H9 (cell line): ENCODE data around the gene TAOK2. TPM values are rescaled to one million over a fixed set of nuclear protein-coding genes. Genes with fewer than 3 reads are reported as not detected.
A peak's percentile ranks its signal among the peaks of the same experiment; 100 is the strongest.

Experiments used
- DNase-seq: peaks from one replicate; pipeline ENCODE4 v3.0.0-alpha.2; 2017
- H2AFZ ChIP-seq: one replicate; pipeline ENCODE4 v1.6.1; 2013; ENCODE audit warnings: mild to moderate bottlenecking, low read length, control low read depth, moderate library complexity
- H2AK5ac ChIP-seq: 2 replicates; pipeline ENCODE4 v1.6.1; 2013; ENCODE audit warnings: low read length, control low read depth, mixed read lengths; ENCODE audit not compliant: insufficient read length
- H2BK120ac ChIP-seq: one replicate; pipeline ENCODE4 v1.6.1; 2013; ENCODE audit warnings: low read depth, mild to moderate bottlenecking, low read length, control low read depth, inconsistent platforms; ENCODE audit not compliant: poor library complexity, severe bottlenecking
- H2BK12ac ChIP-seq: 2 replicates; pipeline ENCODE4 v1.6.1; 2013; ENCODE audit warnings: low read length, control low read depth, mixed read lengths, low read depth; ENCODE audit not compliant: insufficient read length
- H2BK15ac ChIP-seq: 2 replicates; pipeline ENCODE4 v1.6.1; 2013; ENCODE audit warnings: low read depth, low read length, control low read depth
- H2BK20ac ChIP-seq: one replicate; pipeline ENCODE4 v1.6.1; 2013; ENCODE audit warnings: low read depth, mild to moderate bottlenecking, low read length, control low read depth, inconsistent platforms; ENCODE audit not compliant: poor library complexity, severe bottlenecking
- H2BK5ac ChIP-seq: 2 replicates; pipeline ENCODE4 v1.6.1; 2013; ENCODE audit warnings: low read length, control low read depth, mixed read lengths; ENCODE audit not compliant: insufficient read length
- H3K14ac ChIP-seq: 2 replicates; pipeline ENCODE4 v1.6.1; 2013; ENCODE audit warnings: low read length, control low read depth; ENCODE audit not compliant: insufficient read depth
- H3K18ac ChIP-seq: 2 replicates; pipeline ENCODE4 v1.6.1; 2013; ENCODE audit warnings: low read depth, mild to moderate bottlenecking, mixed read lengths, low read length, control low read depth; ENCODE audit not compliant: insufficient read length
- H3K23ac ChIP-seq: 2 replicates; pipeline ENCODE4 v1.6.1; 2013; ENCODE audit warnings: low read length, control low read depth, mixed read lengths, low read depth; ENCODE audit not compliant: insufficient read length
- H3K23me2 ChIP-seq: 2 replicates; pipeline ENCODE4 v1.6.1; 2013; ENCODE audit warnings: low read depth, mild to moderate bottlenecking, mixed read lengths, low read length, control low read depth; ENCODE audit not compliant: insufficient read length, poor library complexity, severe bottlenecking
- H3K27ac ChIP-seq: 2 replicates; pipeline ENCODE4 v1.5.1; 2013; ENCODE audit warnings: low read length, control low read depth, mixed read lengths, low read depth; ENCODE audit not compliant: insufficient read length
- H3K27me3 ChIP-seq: 2 replicates; pipeline ENCODE4 v1.6.1; 2013; ENCODE audit warnings: low read length, control low read depth, inconsistent platforms; ENCODE audit not compliant: insufficient read depth
- H3K4ac ChIP-seq: 2 replicates; pipeline ENCODE4 v1.6.1; 2013; ENCODE audit warnings: low read depth, mild to moderate bottlenecking, control low read depth, inconsistent platforms, low read length, moderate library complexity
- H3K4me1 ChIP-seq: 2 replicates; pipeline ENCODE4 v1.6.1; 2013; ENCODE audit warnings: low read length, control low read depth, inconsistent platforms; ENCODE audit not compliant: insufficient read depth
- H3K4me2 ChIP-seq: 2 replicates; pipeline ENCODE4 v1.6.1; 2013; ENCODE audit warnings: low read length, control low read depth, mixed read lengths; ENCODE audit not compliant: insufficient read length, insufficient read depth
- H3K56ac ChIP-seq: 2 replicates; pipeline ENCODE4 v1.6.1; 2013; ENCODE audit warnings: low read depth, mild to moderate bottlenecking, mixed read lengths, low read length, control low read depth; ENCODE audit not compliant: insufficient read length
- H3K79me1 ChIP-seq: 2 replicates; pipeline ENCODE4 v1.6.1; 2013; ENCODE audit warnings: low read depth, mild to moderate bottlenecking, moderate library complexity, low read length, control low read depth, inconsistent platforms; ENCODE audit not compliant: insufficient read depth, poor library complexity, severe bottlenecking
- H3K79me2 ChIP-seq: 2 replicates; pipeline ENCODE4 v1.6.1; 2013; ENCODE audit warnings: low read length, control low read depth, inconsistent platforms; ENCODE audit not compliant: insufficient read depth
- H3K9ac ChIP-seq: 2 replicates; pipeline ENCODE4 v1.6.1; 2013; ENCODE audit warnings: low read length, control low read depth, mixed read lengths; ENCODE audit not compliant: insufficient read length; ENCODE audit errors: extremely low read depth
- H3K9me3 ChIP-seq: one replicate; pipeline ENCODE4 v1.6.1; 2013; ENCODE audit warnings: low read depth, low read length, inconsistent platforms; ENCODE audit not compliant: control insufficient read depth
- H3T11ph ChIP-seq: one replicate; pipeline ENCODE4 v1.6.1; 2013; ENCODE audit warnings: mild to moderate bottlenecking, low read length, control low read depth, inconsistent platforms
- H4K20me1 ChIP-seq: one replicate; pipeline ENCODE4 v1.6.1; 2013; ENCODE audit not compliant: control insufficient read depth, insufficient read length, insufficient read depth
- H4K5ac ChIP-seq: 2 replicates; pipeline ENCODE4 v1.6.1; 2013; ENCODE audit warnings: low read depth, mild to moderate bottlenecking, mixed read lengths, low read length, control low read depth; ENCODE audit not compliant: insufficient read length
- H4K8ac ChIP-seq: replicated peaks from 2 replicates; pipeline ENCODE4 v1.6.1; 2013; ENCODE audit warnings: low read length, control low read depth, mixed read lengths, low read depth; ENCODE audit not compliant: insufficient read length
- H4K91ac ChIP-seq: 2 replicates; pipeline ENCODE4 v1.6.1; 2013; ENCODE audit warnings: low read depth, mild to moderate bottlenecking, moderate library complexity, mixed read lengths, low read length, control low read depth; ENCODE audit not compliant: insufficient read length
- H3K27ac Mint-ChIP-seq, 3 experiments: 2 replicates in 2 of 3; 3 replicates in 1 of 3; pipeline ENCODE4 v1.8.0; 2020 to 2021; ENCODE audit warnings: mixed read lengths in 3 of 3, mild to moderate bottlenecking in 1 of 3, moderate library complexity in 1 of 3
- H3K27me3 Mint-ChIP-seq: 2 replicates; pipeline ENCODE4 v1.8.0; 2021; ENCODE audit warnings: low read depth, mild to moderate bottlenecking, moderate library complexity, mixed read lengths
- H3K36me3 Mint-ChIP-seq, 3 experiments: 2 replicates in 2 of 3; 3 replicates in 1 of 3; pipeline ENCODE4 v1.8.0; 2020 to 2021; ENCODE audit warnings: low read depth in 3 of 3, mixed read lengths in 3 of 3; ENCODE audit not compliant: insufficient read depth in 1 of 3
- H3K4me1 Mint-ChIP-seq, 2 experiments: 2 replicates each; pipeline ENCODE4 v1.8.0; 2020; ENCODE audit warnings: mixed read lengths in 2 of 2
- H3K4me3 Mint-ChIP-seq, 2 experiments: 2 replicates in 1 of 2; 3 replicates in 1 of 2; pipeline ENCODE4 v1.8.0; 2020 to 2021; ENCODE audit warnings: mild to moderate bottlenecking in 2 of 2, mixed read lengths in 2 of 2, moderate library complexity in 1 of 2
- H3K9me3 Mint-ChIP-seq, 2 experiments: 2 replicates in 1 of 2; 3 replicates in 1 of 2; pipeline ENCODE4 v1.8.0; 2020; ENCODE audit warnings: mild to moderate bottlenecking in 2 of 2, mixed read lengths in 2 of 2, moderate library complexity in 1 of 2
- CTCF ChIP-seq: fragments of 200-600 bp; sonication (generic); conservative IDR thresholded peaks from 3 replicates; pipeline ENCODE4 v1.8.0; 2021; ENCODE audit warnings: antibody characterized with exemption, mild to moderate bottlenecking
- whole genome bisulfite sequencing: extraction: QIAGEN DNeasy Blood & Tissue Kit; methylation state at CpG from one replicate; pipeline ENCODE4 v1.1.7; 2013; ENCODE audit warnings: missing lambda C conversion rate, low lambda C conversion rate, mixed read lengths; ENCODE audit not compliant: insufficient read length; ENCODE audit errors: extremely low coverage; 5-methylcytosine and 5-hydroxymethylcytosine counted together
- total RNA-seq: library from RNA; stranded (reverse); gene quantifications from 2 replicates; pipeline ENCODE4 v1.2.1, GENCODE V29; 2021

TAOK2 gene
- total RNA-seq, 1 experiment from 2014 or later, result 43.9 TPM

GRCh38 chr16:29977063-29977825 is 3.6 kb downstream of the TAOK2 start:
- Histone ChIP-seq H3K79me1 (peaks cover 7% of the 10 kb centered on the region), H2AK5ac (no peak overlapping the region), H2BK20ac (no peak overlapping the region), H2BK12ac (no peak overlapping the region), H3K4ac (no peak overlapping the region), H2BK5ac (no peak overlapping the region), H3K9ac (no peak overlapping the region), H3K9me3 (peaks cover 7% of the 10 kb centered on the region), H3K4me1 (peaks cover 3% of the 10 kb centered on the region; the same call in 1 of the 2 replicates), H3T11ph (no peak overlapping the region), H3K4me2 (no peak overlapping the region), H2BK120ac (no peak overlapping the region), H3K56ac (no peak overlapping the region), H4K20me1 (no peaks in the 10 kb centered on the region), H4K91ac (no peak overlapping the region), H3K18ac (no peak overlapping the region), H3K23me2 (peaks cover 14% of the 10 kb centered on the region), H2BK15ac (no peak overlapping the region), H3K27me3 (peaks cover 3% of the 10 kb centered on the region; the same call in 1 of the 2 replicates), H2AFZ (no peak overlapping the region), H3K27ac (no peak overlapping the region), H3K14ac (no peak overlapping the region), H4K5ac (no peak overlapping the region), H4K8ac (no peak overlapping the region), H3K79me2 (peaks cover 5% of the 10 kb centered on the region; the same call in 1 of the 2 replicates), H3K23ac (no peak overlapping the region)
- Mint-ChIP-seq H3K4me1 (peaks cover 29% of the 10 kb centered on the region in 2 experiments), H3K27ac (peak overlapping the region; percentile 39 to 74 (median 57); a peak in 4 of 7 replicates), H3K36me3 (peaks cover 35 to 52% (median 47%) of the 10 kb centered on the region in 3 experiments), H3K27me3 (peaks cover 11% of the 10 kb centered on the region), H3K4me3 (peak overlapping the region in 1 of 2 experiments; percentile 12; a peak in 2 of 5 replicates), H3K9me3 (peaks cover 11% of the 10 kb centered on the region in 2 experiments)
- DNase-seq, result no peak
- no CpG with 5 or more reads among the region's 9 CpGs for WGBS
- no peak for TF ChIP-seq CTCF
